Uterus (tissue), 4 donors: Measurements from ENCODE around the gene LYRM7. TPM values are rescaled to one million over a fixed set of nuclear protein-coding genes. Genes with fewer than 3 reads are reported as not detected.

Experiments used
- DNase-seq, 2 donors: peaks; one replicate each; pipeline ENCODE4 v3.0.0-alpha.2; 2019 to 2020
- H3K27ac ChIP-seq, 2 donors: fragments of 200-600 bp; sonication (generic); 1 replicate in 1 of 2; 2 replicates in 1 of 2; pipeline ENCODE4 v1.5.1; 2016 to 2018
- H3K27me3 ChIP-seq, 2 donors: fragments of 200-600 bp; sonication (generic); one replicate each; pipeline ENCODE4 v1.5.1; 2018 to 2019; ENCODE audit warnings: control low read depth in 1 of 2
- H3K36me3 ChIP-seq, 2 donors: fragments of 200-600 bp; sonication (generic); one replicate each; pipeline ENCODE4 v1.5.1; 2019; ENCODE audit warnings: control low read depth in 1 of 2
- H3K4me1 ChIP-seq, 2 donors: fragments of 200-600 bp; sonication (generic); one replicate each; pipeline ENCODE4 v1.5.1; 2018 to 2019; ENCODE audit warnings: control low read depth in 1 of 2
- H3K4me3 ChIP-seq, 2 donors: fragments of 200-600 bp; sonication (generic); 1 replicate in 1 of 2; 2 replicates in 1 of 2; pipeline ENCODE4 v1.5.1; 2018 to 2019; ENCODE audit warnings: mild to moderate bottlenecking in 1 of 2
- H3K9me3 ChIP-seq, 2 donors: fragments of 200-600 bp; sonication (generic); one replicate each; pipeline ENCODE4 v1.5.1; 2019; ENCODE audit warnings: control low read depth in 1 of 2
- POLR2A ChIP-seq, 2 donors: fragments of 450-650 bp; IDR thresholded peaks; one replicate each; pipeline ENCODE4 v1.6.1; 2016; ENCODE audit warnings: antibody characterized with exemption in 2 of 2, mild to moderate bottlenecking in 1 of 2, moderate library complexity in 1 of 2
- intact Hi-C: fragments of 100-400 bp; cut with DNase I; formaldehyde crosslinking; loops from one replicate; pipeline ENCODE4 v1.15.1; 2023; ENCODE audit warnings: low total_unique reads
- total RNA-seq, 4 donors: library from RNA; depleted of rRNA in 3 of 4; stranded (reverse); fragments of >200 nt in 3 of 4; gene quantifications; one replicate each; pipeline versions ENCODE4 v1.1.0 to v1.2.4, GENCODE V29; 2014 to 2023
- TF ChIP-seq, protein P1 (sequence below), 4 experiments: fragments of 200-600 bp in 2 of 4; fragments of 450-650 bp in 2 of 4; sonication (generic) in 2 of 4; IDR thresholded peaks; one replicate each; pipeline ENCODE4 v1.5.1; 2016 to 2019; ENCODE audit warnings: antibody characterized with exemption in 4 of 4, mild to moderate bottlenecking in 2 of 4, moderate library complexity in 1 of 4
- donor health status: DM: yes; HTN: yes; CAD: no.

The LYRM7 gene
- total RNA-seq, 4 donors from 2014 or later, result 4.1 to 22.6 (median 7.9) TPM

DNA sequence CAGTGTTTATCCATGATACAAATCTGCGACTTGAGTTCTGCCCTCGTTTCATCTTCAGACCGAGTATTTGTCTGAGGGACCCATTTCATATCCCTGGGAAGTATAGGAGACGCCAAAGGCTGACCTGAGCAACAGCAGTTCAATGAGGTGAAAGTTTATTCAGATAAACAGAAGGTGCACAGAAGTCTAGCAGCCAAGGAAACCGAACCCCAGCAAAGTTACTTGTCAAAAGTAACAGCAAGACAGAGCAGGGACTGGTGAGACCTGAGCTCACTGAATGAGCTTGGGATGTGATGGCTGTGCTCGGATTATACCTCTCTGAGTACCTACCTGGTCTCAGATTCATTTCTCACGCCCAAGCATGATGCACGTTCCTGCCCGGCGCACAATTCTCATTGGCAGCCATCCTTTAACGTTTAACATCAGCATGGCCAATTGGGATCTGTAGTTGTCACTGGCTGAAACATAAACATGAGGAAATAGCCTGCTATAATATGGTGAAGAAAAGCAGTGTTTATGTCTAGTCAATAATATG lies 599 bp downstream of the LYRM7 start:
- intact Hi-C loops, result no loop called here
- no peaks in the 10 kb centered on the region for H3K4me1 ChIP-seq
- TF ChIP-seq, protein P1, sequence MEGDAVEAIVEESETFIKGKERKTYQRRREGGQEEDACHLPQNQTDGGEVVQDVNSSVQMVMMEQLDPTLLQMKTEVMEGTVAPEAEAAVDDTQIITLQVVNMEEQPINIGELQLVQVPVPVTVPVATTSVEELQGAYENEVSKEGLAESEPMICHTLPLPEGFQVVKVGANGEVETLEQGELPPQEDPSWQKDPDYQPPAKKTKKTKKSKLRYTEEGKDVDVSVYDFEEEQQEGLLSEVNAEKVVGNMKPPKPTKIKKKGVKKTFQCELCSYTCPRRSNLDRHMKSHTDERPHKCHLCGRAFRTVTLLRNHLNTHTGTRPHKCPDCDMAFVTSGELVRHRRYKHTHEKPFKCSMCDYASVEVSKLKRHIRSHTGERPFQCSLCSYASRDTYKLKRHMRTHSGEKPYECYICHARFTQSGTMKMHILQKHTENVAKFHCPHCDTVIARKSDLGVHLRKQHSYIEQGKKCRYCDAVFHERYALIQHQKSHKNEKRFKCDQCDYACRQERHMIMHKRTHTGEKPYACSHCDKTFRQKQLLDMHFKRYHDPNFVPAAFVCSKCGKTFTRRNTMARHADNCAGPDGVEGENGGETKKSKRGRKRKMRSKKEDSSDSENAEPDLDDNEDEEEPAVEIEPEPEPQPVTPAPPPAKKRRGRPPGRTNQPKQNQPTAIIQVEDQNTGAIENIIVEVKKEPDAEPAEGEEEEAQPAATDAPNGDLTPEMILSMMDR (IDR thresholded peaks at IDR 0.05), result no peak
- no peak for TF ChIP-seq POLR2A (IDR thresholded peaks at IDR 0.05)
- no peaks in the 10 kb centered on the region for H3K36me3 ChIP-seq
- H3K27ac ChIP-seq, result peak overlapping the region; percentile 78 to 82
- H3K27me3 ChIP-seq, result no peaks in the 10 kb centered on the region
- peak overlapping the region; percentile 57 to 70 for H3K4me3 ChIP-seq
- H3K9me3 ChIP-seq, result no peaks in the 10 kb centered on the region
- DNase-seq, result no peak

DNA sequence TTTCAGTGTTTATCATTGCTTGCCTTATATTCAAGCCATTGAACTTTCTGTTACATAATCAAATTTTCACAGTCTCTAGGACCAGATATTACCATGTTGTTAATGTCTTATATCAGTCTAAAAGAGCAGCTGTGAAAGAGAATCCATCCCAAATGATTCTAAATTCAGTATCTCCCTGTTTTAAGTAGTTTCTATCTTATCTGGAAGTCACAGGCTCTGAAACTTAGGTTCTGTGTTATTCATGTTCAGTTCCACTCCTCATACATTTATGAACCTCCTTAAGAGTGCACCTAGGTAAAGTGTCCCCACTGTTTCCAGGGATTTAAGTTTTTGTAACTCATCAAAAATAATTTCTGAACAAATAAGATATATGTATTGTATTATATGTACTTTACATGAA lies 9.7 kb downstream of the LYRM7 start:
- H3K9me3 ChIP-seq, result no peaks in the 10 kb centered on the region
- no peaks in the 10 kb centered on the region for H3K27me3 ChIP-seq
- H3K4me3 ChIP-seq, result no peak overlapping the region
- DNase-seq, result no peak
- TF ChIP-seq POLR2A (IDR thresholded peaks at IDR 0.05), result no peak
- TF ChIP-seq, protein P1 (IDR thresholded peaks at IDR 0.05), result no peak
- H3K36me3 ChIP-seq, result no peaks in the 10 kb centered on the region
- intact Hi-C loops, result no loop called here
- no peaks in the 10 kb centered on the region for H3K4me1 ChIP-seq
- no peak overlapping the region for H3K27ac ChIP-seq

DNA sequence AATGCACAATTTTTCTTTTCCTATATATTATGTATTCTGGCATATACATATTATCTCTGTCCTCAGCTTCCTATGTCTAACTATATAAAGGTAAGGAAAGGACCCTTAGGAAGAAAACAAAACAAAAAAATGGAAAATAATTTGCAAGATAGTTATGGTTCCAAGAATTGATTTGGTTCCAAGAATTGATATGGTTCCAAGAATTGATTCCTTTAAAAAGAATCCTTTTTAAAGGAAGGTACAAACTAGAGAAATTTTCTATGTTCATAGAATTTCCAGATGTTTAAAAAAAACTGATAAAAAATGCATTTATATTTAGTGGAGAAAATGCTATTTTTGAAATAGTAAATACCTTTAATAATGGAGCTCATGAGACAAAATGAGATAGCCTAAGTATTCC lies 12.1 kb downstream of the LYRM7 start:
- no peak overlapping the region for H3K4me3 ChIP-seq
- no peaks in the 10 kb centered on the region for H3K27me3 ChIP-seq
- intact Hi-C loops, result no loop called here
- no peaks in the 10 kb centered on the region for H3K9me3 ChIP-seq
- no peak overlapping the region for H3K27ac ChIP-seq
- H3K36me3 ChIP-seq, result no peaks in the 10 kb centered on the region
- TF ChIP-seq, protein P1 (IDR thresholded peaks at IDR 0.05), result no peak
- TF ChIP-seq POLR2A (IDR thresholded peaks at IDR 0.05), result no peak
- H3K4me1 ChIP-seq, result no peaks in the 10 kb centered on the region
- no peak for DNase-seq

DNA sequence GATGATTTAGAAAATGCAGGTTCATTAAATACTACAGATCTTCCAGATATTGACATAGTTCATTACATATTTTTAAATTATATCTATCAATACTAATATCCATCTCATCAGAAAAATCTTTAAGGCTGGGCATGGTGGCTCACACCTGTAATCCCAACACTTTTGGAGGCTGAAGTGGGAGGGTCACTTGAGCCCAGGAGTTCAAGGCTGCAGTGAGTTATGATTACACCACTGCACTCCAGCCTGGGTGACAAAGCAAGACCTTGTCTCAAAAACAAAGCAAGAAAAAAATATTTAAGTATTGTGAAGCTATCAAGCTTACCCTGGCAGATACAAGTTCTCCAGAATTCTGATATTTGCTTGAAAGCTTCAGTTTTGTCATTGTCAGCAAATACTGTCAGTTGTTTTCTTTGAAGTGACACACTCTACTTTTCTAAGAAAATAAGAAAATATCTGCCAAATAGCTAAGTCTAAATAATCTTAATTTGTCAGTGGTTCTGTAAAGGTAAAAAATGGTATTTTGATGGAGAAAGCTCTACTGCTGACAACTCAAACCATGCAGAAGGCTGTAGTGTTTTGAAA lies 14.9 kb downstream of the LYRM7 start:
- Histone ChIP-seq H3K27me3 (no peaks in the 10 kb centered on the region), H3K4me3 (no peak overlapping the region), H3K27ac (no peak overlapping the region), H3K4me1 (no peaks in the 10 kb centered on the region), H3K9me3 (no peaks in the 10 kb centered on the region), H3K36me3 (no peaks in the 10 kb centered on the region)
- no peak for TF ChIP-seq POLR2A (IDR thresholded peaks at IDR 0.05)
- TF ChIP-seq, protein P1 (IDR thresholded peaks at IDR 0.05), result no peak
- intact Hi-C loops, result no loop called here
- no peak for DNase-seq

DNA sequence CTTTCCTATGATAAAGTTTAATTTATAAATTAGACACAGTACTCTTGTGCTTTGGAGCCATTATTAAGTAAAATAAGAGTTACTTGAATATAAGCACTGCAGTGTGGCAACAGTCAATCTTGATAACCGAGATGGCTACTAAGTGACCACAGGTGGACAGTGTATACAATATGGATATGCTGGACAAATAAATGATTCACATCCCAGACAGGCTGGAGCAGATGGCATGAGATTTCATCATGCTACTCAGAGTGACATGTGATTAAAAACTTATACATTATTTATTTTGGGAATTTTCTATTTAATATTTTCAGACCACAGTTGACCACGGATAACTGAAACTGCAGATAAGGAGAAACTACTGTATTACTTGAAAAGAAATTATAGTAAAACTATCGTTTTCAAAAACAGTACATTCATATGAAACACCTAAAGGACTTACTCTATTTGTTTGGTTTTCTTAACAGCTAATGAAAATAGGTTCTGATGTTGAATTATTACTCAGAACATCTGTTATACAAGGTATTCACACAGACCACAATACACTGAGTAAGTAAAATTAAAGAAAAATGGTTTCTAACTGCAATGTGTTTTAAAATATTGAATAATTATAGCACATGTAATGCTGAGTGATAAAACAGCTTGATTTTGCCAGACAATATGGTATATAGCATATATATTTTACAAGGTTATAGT lies 16.0 kb downstream of the LYRM7 start:
- Histone ChIP-seq H3K27me3 (no peaks in the 10 kb centered on the region), H3K36me3 (no peaks in the 10 kb centered on the region), H3K4me1 (no peaks in the 10 kb centered on the region), H3K27ac (no peak overlapping the region), H3K9me3 (no peaks in the 10 kb centered on the region), H3K4me3 (no peak overlapping the region)
- no peak for DNase-seq
- TF ChIP-seq, protein P1 (IDR thresholded peaks at IDR 0.05), result no peak
- TF ChIP-seq POLR2A (IDR thresholded peaks at IDR 0.05), result no peak
- intact Hi-C loops, result no loop called here
